ENCODE data around the gene FAM107A.

The FAM107A gene

DNA sequence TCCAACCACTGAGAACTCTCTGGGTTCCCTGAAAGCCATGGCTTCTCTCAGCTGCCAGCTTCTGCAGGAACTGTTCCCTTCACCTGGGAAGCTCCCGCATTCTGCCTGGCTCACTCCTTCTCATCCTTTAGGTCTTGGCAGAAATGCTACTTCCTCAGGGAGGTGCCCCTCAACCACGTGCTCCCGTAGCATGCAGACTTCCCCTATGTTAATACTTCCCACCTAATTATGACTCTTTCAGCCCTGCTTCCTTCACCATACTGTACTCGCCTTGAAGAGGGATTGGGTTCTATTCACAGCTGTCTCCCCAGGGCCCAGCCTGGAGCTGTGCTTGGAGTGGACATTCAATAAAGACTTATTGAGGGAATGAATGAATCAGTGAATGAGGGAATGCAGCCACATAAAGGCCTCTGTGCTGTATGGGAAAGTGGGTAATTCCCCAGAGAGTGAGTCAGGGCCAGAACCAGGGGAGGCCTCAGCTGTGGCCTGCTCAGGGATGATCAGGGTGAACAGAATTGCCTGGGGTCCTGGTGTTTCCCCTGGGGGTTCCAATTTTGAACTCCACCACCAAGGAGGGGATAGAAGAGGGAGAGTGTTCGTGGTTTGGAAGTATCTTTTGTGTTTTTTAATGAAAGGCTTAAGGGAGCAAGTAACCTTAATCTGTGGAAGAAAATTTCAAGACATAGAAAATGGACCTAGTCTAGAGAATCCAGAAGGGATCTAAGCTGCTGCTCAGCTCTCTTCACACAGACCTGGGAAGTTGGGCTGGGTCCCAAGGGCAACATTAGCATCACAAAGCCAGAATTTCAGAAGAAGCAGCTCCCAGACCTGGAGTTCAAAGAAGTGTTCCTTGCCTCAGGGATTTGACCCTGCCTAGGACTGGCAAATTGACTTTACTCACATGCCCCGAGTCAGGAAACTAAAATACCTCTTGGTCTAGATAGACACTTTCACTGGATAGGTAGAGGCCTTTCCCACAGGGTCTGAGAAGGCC, 14.6 kb upstream of the FAM107A start:
- FAIRE-seq: no peak

DNA sequence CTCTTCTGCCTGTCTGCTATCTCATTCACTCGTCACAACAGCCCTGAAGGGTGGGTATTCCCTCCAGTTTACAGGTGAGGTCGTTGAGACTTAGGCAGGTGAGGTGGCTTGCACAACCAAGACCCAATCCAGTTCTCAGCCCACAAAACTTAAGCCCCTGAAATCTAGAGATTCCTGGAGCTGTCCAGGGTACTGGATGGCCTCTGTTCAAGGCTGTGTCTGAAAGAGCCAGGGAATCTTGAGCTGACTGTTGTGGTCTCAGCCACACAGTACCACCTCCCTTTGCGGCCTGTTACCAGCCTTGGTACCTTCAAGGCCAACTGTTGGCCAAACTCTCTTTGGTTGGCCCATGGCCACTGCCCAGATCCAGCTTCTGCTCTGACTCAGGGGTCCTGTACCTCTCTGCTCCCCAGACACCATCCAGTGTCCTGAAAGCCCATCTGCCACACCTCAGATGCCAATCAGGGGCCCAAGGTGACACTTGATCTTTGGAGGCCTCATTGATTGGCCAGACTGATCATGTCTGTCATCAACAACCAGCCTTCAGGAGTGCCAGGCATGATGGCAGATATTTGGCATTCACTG, 10.9 kb upstream of the FAM107A start:
- no peak for FAIRE-seq

DNA sequence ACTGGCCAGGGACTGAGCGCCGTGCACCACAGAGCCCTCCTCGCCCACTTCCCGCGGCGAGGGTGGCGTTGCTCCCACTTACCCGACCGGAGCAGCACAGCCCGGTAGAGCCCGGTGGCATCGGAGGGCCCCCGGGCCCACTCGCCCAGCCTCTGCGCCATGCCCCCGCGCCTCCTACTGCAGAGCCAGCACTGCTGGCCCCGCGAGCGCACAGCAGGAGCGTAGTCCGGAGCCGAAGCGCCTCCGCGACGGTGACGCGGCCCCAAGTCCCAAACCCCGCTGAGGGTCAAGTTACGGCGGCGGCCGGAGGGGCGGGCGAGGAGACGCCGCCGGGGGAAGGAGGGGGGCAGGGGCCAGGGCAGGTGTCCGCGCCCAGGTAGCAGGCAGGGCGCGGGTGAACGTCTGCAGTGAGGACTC, 9.6 kb upstream of the FAM107A start:
- FAIRE-seq: no peak

DNA sequence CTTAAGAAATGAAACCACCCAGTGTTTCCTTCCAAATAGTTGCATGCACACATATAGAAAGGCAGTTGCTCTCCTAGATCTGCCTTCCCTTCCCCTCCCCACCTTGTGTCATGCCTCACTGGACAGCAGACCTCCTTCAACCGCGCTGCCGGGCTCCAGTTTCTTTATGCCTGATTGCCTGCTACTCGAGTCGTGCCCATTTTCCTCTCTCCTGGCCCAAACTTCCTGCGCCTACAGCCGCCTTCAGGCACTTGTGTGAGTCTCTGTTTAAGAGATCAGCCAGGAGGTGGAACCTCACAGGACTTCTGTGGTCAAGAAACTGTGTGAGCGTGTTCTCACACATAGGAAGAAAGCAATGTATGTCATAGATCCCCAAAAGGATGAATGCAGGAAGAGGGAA, 8.8 kb upstream of the FAM107A start:
- FAIRE-seq: no peak

DNA sequence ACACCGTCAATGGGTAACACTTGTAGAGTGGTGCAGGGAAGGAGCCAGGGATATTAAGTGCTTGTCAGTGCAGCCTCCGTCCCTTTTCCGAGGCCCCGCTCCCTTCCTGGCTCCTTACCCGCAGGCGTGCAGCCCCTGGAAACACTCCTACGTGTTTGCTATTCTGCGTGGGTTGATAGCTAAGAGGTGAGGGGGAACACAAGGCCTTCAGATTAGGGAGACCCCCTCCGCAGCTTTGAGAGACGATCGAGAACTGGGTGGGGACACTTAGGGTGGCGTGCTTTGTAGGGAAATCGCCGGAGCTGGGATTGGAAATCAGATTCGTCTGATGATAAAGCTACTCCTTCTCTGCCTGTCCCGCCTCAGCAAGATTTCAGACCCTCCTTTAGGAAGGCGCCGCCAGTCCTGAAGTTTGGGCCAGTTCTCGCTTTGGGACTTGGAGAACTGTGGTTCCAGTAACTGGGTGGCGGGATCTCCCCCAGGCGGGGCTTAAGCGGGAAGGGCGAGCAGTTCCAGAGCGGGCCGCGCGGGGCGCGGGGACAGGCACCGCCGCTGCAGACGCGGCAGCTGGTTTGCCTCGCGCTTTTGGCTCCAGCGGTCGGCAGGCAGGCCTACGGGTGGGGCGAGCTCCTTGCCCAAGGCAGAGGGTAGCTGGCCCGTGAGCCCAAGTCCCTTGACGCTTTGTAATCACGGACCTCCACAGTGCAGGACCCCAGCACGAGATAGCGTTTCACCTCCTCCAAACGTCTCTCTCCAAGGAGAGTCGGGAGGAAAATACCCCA, 8.0 kb upstream of the FAM107A start:
- no peak for FAIRE-seq

DNA sequence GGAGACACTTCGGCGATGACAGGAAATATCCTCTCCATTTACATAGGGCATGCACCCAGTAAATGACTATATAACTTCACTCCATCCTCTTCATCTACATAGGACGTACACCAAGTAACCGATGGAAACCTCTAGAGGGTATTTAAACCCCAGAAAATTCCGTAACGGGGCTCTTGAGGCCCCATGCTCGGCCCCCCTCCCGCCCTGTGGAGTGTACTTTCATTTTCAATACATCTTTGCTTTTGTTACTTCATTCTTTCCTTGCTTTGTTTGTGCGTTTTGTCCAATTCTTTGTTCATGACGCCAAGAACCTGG, 7.5 kb upstream of the FAM107A start:
- no peak for FAIRE-seq

DNA sequence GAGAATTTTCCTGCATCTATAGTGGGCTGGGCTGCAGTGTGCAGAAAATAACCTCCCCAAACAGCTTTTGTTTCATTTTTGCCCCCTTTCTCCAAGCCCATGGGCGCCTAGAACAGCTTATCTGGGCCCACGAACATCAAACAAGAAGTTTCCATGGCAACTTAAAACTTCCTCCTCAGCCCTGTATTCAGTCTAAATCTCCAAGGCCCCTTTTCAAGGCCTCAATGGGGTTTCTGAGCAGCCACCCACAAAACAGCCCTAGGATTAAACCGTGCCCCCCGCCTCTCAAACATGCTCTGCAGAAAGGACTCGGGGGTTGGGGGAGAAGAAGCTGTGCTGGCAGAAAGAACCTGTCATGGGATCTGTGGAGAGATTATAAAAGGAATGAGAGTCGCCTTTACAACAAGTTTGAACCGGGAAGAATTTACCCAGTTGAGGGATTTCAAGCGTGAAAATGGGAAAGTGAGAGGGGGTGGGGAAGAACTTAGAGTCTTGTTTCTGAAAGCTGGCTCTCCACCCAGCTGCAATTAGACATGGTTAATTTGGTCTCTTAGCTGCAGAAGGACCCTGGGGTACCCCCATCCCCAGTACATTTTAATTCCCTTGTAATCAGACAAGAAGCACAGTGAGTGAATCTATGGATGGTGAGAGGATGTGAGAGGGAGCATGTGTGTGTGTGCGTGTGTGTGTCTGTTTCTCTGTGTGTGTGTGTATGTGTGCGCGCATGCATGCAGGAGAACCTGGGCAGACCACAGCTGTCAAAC, 4.3 kb upstream of the FAM107A start:
- no peak for FAIRE-seq

DNA sequence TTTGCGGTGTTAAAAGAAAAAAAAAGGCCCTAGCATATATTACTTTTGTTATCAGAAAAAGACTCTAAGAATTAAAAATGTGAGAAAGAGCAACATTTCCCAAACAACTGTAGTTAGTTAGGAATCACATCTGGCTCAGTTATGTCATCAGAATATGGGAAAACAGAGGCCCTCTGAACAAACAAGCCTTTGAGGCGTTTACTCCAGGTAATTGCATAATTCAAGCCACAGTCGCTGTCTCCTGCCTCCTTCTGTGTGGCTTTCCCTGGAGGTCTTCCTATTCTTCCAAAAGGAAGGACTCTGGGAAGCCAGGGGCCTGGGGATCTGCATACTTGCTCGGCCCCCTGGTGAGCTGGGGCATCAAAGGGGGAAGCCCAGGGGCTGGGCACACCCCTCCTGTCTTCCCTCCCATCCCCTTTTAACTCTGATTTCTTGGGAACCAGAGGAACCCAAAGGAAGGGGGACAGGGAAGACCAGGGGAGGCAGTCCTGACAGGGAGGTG, 3.7 kb upstream of the FAM107A start:
- no peak for FAIRE-seq

DNA sequence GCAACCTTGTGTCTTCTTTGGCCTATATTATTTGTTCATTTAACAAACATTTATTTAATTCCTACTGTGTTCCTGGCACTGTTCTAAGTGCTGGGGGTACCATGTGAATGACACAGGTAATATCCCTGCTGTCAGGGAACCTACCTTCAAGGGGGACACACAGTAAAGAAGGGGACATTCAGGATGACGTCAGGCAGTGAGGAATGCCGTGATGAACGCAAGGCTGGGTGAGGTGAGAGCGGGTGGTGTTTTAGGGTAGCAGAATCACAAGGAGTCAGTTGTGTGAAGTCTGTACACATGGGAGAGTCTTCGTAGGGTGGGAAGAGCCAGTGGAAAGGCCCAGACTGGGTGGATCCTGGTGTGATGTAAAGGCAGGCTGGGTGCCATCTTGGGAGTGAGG, 1.7 kb upstream of the FAM107A start:
- no peak for FAIRE-seq

DNA sequence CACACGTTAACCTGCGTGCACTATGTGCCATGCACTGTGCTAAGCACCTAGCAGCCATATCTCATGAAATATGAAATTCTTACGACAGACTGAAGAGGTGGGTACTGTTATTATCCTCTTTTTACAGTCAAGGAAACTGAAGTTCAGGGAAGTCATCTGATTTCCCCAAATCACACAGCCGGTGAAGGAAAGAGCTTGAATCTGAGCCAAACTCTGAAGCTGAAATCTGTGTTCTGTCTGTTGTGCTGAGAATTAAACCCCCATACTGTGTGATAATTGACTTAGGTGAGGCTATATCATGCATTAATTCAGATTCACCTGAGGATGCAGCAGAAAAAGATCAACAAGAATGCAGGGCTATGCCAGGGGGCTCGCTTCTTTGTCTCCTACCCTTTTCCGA, 475 bp downstream of the FAM107A start:
- FAIRE-seq: no peak

DNA sequence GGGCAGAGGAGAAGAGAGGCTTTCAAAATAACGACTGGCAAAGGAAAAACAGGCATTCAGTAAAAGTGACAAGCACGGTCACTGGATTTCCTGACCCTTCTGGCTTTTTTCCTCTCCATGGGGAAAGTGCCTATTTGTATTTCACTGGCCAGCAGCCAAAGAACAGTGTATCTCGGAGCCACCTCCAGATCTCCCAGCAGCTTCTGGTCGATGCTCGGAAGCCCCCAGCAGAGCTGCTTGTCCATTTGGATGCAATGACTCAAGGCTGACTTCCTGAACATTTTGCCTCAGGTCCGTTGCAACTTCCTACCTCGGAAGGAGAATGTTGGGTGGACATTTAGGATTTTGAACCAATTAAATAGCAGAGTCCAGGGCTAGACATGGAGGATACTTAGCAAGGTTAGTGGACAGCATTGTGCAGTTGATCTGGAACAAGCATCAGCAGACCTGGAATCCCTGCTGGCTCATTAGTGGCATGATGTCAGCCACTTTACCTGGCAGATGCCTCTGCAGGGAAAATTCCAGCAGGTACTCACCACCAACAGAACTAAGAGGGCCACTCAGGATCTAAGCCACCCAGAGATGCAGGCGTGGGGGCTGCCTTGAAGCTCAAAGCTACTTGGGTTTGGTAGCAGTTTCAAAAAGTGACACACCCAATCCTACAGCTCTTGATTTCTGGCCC, 1.1 kb downstream of the FAM107A start:
- FAIRE-seq: no peak

DNA sequence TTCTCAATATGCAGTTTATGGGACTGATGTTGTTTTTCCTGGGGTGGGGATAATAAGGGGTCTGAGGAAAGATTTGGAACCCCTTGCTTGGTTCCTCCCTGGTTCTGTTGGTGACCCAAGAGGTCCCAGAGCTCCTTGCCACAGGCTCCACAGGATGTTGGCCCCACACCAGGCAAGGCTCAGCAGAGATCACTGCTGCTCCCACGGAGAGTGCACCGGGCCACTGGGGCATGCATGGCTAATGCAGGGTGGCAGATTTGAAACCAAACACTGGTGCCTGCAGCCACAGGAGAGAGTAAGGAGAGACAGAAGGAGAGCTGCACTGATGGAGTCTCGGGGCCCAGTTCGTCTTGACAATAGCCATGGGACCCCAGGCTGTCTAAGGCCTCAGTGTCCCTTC, 2.5 kb downstream of the FAM107A start:
- no peak for FAIRE-seq

DNA sequence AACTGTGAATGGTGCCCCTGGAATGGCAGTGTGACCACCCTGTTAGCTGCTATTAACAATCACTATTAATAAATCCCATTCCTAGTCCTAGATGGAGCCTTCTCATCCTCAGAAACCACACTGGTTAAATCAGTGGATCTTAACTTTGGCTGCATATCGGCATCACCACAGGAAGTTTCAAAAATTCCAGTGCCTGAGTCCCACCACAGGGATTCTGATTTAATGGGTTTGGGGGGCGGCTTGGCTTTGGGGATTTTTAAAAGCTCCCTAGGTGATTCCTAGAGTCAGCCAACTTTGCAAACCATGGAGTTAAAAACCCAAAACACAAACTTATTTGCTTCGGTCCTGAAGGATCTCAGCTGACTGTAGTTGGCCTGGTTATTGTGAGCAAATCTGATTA, 3.1 kb downstream of the FAM107A start:
- FAIRE-seq: no peak

DNA sequence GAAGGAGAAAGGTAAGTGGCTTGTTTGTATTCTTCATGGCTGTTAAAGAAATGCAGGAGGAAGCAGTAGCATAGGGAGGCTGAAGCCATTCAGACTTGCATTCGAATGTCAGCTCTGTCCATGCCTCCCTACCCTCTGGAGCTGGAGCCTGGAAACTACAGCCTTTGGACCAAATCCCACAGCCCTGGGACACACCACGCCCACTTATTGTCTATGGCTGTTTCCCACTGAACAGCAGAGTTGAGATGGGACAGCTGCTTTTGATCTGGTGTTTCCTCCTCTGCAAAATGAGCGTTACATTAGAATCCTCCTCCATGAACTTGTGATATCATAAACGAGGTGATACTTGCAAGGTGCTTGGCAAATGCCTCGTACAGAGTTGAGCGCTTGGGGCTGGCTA, 3.6 kb downstream of the FAM107A start:
- no peak for FAIRE-seq

DNA sequence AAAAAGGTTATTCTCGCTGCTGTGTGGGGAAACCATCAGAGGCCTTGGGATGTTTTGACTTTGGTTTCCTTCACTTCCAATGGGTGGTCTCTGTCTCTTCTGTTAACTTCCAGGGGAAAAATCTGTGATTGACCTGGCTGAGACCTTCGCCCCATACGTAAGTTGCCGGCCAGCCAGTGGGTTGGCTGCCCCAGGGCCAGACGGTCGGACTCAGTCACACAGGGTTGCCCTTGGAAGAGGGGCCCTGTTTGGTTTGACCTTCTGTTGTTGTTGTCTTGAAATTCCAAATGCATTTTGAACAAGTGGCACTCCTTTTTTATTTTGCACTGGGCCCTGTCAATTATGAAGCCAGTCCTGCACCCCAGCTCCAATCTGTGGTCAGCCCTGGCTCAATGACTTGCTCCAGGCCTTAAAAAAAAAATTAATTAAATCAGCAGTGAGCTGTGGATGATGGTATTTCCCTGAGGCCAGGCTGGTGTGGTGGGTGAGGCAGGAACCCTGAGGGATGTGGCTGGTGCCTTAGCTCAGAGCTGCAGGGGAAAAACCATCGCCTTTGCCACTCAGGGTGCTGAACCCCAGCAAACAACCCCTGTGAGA, 4.5 kb downstream of the FAM107A start:
- FAIRE-seq: no peak

DNA sequence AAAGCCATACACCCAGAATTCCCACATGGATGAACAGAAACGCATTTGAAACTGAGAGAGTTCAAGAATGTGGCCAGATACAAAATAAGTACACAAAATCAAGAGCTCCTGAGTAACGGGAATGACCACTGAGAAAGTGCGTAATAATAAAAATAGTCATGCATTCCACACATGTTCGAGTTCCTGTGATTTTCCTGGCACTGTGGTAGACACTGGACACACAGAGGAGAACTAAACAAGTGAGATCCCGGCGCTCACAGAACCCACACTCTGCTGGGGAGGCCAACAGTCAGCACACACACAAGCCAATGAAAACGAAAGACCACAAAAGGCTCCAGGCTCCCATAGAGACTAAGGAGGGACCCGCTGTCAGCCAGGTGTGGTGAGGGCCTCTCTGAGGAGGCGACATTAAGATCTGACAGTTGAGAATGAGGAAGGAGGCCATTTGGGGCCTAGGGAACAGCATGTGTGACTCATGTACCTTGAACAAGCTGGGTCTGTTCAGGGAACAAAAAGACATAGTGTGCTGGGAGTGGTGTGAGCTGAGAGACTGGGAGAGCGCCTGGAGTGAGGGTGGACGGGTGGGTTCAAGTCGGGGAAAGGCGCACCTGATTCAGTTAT, 5.1 kb downstream of the FAM107A start:
- FAIRE-seq: no peak

DNA sequence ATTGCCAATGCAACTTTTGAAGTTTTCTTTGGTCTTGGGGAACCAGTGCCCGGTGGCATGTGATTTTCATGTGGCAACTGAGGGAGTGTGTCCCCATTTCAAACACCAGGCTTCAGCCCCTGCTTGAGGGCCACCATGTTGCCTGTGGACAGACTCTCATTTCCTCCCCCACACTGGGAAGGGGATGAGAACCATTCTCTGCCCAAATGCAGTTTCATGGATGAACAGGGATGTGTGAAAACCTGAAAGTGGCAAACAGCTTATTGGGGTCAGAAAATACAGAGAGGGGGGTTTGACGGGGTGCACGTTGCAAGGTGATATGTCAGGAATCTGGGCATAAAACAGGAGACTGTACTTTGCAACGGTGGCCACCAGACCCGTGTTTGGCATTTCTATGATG, 6.3 kb downstream of the FAM107A start:
- FAIRE-seq: no peak

DNA sequence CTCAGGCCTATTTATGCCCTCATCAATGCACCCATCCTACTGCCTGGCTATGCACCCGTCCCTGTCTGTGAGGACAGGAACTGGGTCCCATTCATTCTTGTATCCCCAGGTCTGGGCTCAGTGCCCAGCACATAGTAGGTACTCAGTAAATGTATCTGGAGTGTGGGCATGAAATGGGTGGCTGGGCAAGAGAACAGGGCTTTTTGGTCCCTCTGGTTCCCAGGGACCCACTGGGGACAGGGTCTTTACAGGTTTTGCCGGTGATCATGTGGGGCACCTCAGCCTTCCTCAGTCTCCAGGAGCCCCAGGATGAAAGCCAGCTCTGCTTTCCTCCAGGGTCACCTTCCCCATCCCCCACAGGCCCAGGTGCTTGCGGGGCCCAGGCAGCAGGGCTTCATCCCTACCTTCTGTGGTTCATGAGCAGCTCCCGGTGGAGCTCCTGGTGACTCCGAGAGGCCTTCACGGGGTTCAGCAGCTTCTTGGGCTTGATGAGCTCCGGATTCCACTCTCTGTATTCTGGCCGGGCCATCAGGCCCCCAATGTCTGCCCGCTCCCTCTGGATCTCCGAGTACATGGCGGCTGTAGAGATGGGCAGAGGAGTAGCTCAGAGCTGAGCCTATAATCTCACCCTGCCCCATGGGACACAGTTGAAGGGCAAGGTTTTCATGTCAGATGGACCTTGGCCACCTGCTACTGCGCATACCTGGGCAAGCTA, 7.7 kb downstream of the FAM107A start:
- no peak for FAIRE-seq

DNA sequence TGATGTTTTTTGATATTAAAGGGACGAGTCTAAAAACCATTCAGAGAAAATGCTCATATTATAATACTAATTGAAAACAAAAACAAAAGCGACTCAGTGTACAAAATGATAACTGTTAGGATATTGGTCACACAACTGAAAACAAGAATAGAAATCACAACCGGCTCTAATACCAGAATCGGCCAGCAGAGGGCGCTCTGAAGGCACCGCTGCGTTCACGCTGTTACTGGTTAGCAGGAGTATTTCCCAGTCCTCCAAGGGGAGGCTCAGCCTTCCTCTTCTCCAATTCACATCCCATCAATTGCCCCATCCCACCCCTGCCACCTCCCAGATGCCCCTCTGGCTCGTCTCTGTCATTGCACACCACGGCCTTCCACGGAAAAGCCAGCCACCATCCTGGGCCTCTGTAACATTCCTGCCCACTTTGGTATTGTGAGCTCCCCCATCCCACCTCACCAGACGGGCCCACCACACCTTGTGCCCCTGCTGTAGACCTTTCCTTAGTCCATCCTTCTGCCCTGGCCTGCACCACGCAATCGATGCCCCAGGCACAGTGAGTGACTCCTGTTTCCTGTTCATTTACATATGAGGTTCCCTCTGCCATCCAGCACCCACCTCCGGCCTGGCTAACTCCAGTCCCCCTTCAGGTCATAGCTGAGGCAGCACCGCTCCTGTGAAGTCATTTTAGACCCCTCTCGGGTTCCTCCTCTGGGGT, 8.5 kb downstream of the FAM107A start:
- FAIRE-seq: peak; percentile 94

DNA sequence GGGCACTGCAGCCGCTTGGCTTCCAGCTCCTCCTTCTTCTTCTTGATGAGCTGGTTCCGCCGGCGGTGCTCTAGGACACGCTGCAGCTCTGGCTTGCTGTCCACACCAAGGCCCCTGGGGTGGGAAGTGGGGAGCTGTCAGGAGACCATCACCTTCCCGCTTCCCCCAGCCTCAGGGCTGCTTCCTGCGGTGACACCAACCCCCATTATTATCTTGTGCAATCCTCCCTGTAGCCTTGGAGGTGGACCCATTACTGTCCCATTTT, 10.0 kb downstream of the FAM107A start:
- no peak for FAIRE-seq
